Erythroblast (primary cell): Measurements from ENCODE around the gene SIRT5.

Source experiments
- GATA1 ChIP-seq: IDR thresholded peaks from 2 replicates; pipeline ENCODE4 v1.6.1; 2011; ENCODE audit warnings: low read depth, mild to moderate bottlenecking, control low read depth, low read length, moderate library complexity
- POLR2A ChIP-seq: IDR thresholded peaks from 2 replicates; pipeline ENCODE4 v1.6.1; 2011; ENCODE audit warnings: mild to moderate bottlenecking, low read length

- TF ChIP-seq POLR2A (no peak), GATA1 (no peak)
Measured at GRCh38 chr6:13586603-13587542, 12.5 kb downstream of the SIRT5 start.
